CD4-positive, alpha-beta T cell treated with Interleukin-6 at 100 ng/mL for 8 hours (primary cell): ENCODE measurements around the gene TACC2.

Experiments used
- DNase-seq: peaks from one replicate; pipeline ENCODE4 v3.0.0-alpha.2; 2020; ENCODE audit warnings: mixed read lengths, low spot score

The TACC2 gene

DNA sequence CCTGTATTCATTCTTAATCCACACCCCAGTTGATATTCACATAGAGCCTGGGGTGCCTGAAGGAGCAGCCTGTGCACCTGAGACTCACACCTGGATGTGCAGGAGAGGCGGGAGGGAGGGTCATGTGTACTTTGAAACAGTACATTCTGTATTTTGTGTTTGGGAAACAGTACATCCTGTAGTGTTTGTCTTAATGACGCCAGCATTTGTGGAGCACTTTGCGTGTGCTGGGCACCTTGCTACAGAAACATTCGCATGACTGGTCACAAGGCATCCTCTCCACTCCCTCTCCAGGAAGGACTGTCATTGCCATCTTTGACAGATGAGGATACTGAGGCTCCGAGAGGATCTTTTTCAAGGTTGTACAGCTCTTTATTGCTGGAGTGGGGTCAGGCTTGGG lies 132.1 kb downstream of the TACC2 start:
- DNase-seq = no peak

- no peak for DNase-seq
Observed at GRCh38 chr10:122122493-122122892, 133.5 kb downstream of the TACC2 start.

DNA sequence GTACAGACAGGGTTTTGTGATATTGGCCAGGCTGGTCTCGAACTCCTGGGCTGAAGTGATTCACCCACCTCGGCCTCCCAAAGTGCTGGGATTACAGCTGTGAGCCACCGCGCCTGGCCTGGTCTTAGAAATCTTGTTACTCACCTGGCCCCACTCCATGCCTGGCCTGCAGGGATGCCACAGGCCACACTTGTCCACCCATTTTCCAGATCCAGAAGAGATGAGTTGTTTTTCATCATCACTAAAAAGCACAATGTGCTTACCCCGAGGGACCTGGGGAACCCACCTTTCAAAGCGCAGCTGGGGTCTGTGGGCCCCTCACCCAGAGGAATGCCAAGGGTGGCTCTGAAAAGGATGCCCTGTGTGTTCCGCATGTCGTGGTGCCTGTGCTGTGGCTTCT lies 134.2 kb downstream of the TACC2 start:
- DNase-seq = no peak

DNA sequence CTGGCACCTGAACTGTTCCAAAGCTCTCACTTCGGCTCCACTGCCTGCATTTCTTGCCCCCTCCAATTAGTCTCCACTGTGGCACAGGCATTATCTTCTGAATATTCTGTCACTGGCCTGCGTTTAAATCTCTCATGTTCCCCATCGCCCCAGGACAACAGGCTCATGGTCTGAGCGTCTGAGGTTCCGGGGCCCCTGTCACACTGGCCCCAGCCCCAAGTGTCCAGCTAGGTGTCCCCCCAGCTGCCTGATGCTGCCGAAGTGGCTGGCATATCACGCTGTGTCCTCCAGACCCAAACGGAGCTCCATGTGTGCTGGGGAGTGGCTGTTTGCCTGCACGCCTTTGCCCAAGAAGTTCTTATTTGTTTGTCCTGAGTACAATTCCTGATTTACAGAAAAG lies 135.4 kb downstream of the TACC2 start:
- no peak for DNase-seq

GRCh38 chr10:122124808-122125207 lies 135.8 kb downstream of the TACC2 start:
- no peak for DNase-seq

DNA sequence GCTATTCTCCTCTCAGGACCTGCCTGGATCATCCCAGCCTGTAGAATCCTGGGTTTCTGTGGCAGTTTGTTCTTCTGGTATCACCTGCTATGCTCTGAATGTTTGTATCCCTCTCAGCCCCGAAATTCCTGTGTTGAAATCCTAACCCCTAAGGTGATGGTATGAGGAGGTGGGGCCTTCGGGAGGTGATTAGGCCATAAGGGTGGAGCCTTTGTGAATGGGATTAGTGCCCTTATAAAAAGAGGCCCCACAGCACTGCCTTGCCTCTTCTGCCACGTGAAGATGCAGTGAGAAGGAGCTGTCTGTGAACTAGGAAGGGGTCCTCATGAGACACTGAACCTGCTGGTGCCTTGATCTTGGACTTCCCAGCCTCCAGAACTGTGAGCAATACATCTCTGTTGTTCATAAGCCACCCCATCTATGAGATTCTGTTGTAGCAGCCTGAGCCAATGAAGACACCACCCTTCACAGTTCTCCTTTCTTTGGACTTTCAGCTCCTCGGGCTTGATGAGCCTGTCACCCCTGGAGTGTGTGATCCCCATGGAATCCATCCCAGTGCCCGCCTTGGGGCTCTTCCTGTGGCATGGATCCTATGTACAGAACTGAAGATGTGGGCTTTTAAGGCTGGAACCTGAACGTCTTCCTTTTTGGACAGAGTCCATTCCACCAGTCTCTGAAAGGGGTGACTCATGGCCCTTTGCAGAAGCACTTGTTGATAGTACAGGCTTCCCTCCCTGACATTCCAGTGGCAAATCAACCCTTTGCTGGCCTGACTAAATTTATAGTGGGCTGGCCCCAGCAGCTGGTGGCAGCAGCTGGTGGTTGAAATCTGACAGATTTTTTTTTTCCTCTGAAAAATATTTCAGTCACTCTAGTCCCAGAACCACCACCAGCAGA lies 138.0 kb downstream of the TACC2 start:
- no peak for DNase-seq

DNA sequence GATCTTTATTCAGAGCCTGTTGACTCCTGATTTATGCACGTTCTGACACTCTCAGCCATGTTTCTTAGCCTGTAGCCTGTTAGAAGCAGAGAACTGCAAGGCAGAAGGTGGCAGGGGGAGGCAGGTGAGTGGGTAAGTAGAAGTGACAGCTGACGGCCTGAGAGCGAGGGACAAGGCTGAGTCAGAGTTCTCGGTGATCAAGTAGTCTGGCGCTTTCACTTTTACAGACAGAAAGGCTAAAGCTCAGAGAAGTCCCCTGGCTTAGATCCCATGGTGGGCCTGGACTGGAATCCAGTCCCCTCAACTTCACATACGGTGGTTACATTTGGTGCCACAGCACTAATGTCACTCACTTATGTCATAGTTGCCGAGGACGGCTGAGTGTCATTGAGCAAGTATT lies 139.0 kb downstream of the TACC2 start:
- DNase-seq = no peak

DNA sequence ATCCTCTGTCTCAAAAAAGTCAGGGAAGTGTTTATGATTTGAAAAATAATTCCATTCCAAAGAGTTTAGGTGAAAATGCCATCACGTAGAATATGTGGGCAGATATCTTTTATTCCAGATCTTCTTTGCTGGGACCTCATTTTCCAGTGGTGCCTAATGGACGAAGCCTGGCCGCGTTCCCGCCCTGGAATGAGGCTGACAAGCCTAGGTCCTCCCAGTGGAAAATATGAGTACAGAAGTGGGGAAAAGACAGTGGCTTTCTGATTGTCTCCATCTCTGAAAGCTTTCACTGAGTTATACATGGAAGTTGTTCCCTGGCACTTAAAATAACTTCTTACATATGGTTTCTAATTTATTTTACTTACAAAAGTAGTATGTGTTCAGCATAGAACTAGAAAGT lies 139.4 kb downstream of the TACC2 start:
- no peak for DNase-seq

DNA sequence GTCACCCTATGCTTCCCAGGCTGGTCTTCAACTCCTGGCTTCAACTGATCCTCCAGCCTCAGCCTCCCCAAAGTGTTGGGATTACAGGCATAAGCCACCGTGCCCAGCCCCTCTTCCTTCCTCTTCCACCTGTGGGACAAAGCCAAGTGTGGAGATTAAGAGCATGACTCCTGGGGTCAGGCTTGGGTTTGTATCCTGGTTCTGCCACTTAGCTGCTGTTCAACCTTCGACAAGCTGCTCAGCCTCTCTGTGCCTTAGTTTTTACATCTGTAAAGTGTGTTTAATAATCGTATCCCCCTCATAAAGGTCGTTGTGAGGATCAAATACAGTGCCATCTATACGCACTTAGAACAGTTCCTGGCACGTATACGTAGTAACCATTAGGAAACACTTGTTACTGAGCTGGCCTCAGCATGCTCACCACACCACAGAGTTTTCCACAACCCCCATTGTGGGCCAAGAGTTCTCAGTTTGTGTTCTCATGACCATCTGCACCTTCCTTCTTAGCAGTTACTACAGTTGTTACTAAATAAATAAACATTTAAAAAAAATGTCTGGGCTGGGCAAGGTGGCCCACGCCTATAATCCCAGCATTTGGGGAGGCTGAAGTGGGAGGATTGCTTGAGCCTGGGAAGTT lies 141.6 kb downstream of the TACC2 start:
- no peak for DNase-seq

- no peak for DNase-seq
Observed at GRCh38 chr10:122132331-122132755, 143.4 kb downstream of the TACC2 start.

GRCh38 chr10:122132882-122133565 lies 144.1 kb downstream of the TACC2 start:
- DNase-seq = no peak

GRCh38 chr10:122135251-122136025 lies 146.5 kb downstream of the TACC2 start:
- no peak for DNase-seq

- DNase-seq = no peak
Observed at GRCh38 chr10:122138831-122139625, 150.1 kb downstream of the TACC2 start.

GRCh38 chr10:122139627-122140170 lies 150.7 kb downstream of the TACC2 start:
- DNase-seq = no peak

DNA sequence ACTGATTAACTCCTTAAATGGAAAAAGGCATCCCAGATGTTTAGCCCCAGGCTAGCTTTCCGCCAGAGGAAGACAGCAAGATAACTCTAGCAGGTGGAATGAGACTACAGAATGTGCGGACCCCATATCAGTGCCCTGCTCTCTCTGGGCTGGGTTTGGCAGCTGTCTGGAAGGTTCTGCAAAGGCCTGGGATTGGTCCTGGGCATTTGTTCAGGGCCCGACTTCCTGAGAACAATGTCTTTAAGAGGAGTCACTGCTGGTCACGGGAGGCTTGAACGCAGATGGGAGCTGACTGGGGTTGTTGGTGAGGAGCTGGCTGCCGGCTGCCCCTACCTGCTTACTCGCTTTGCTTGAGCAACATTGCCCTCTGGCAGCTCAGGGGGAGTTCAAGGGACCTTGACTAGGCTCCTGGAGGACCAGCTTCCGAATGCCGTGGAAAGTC lies 151.5 kb downstream of the TACC2 start:
- DNase-seq = no peak

GRCh38 chr10:122140941-122141623 lies 152.1 kb downstream of the TACC2 start:
- no peak for DNase-seq

GRCh38 chr10:122141821-122142640 lies 153.1 kb downstream of the TACC2 start:
- DNase-seq = no peak

- no peak for DNase-seq
Observed at GRCh38 chr10:122142641-122143237, 153.8 kb downstream of the TACC2 start.

GRCh38 chr10:122143238-122143841 lies 154.4 kb downstream of the TACC2 start:
- no peak for DNase-seq
